ENCODE measurements around the gene HK3. TPM values are rescaled to one million over a fixed set of nuclear protein-coding genes. Genes with fewer than 3 reads are reported as not detected.

Gene HK3
- total and polyA plus RNA-seq, 2 donors from 2014 or later, result 2.0 to 21.2 TPM

- FAIRE-seq, result no peak
- intact Hi-C loops (cut with DNase I), result no loop called here
- Histone ChIP-seq H3K4me3 (ENCODE audit: low read length in 3 of 3) (no peak overlapping the region), H3K36me3 (ENCODE audit: control insufficient read depth in 2 of 3, insufficient read depth in 3 of 3, low read length in 3 of 3) (no peaks in the 10 kb centered on the region), H3K9me3 (ENCODE audit: control insufficient read depth in 2 of 3, insufficient read depth in 1 of 3, low read length in 3 of 3) (no peaks in the 10 kb centered on the region), H3K27ac (ENCODE audit: low read depth in 2 of 2, low read length in 2 of 2) (no peak overlapping the region), H3K9ac (ENCODE audit: low read length in 3 of 3) (no peak overlapping the region), H3K4me1 (ENCODE audit: control insufficient read depth in 2 of 3, insufficient read depth in 2 of 3, low read depth in 1 of 3, low read length in 3 of 3) (no peaks in the 10 kb centered on the region), H3K27me3 (ENCODE audit: control insufficient read depth, insufficient read depth, low read length) (no peaks in the 10 kb centered on the region)
- peak; percentile 93 to 97 (median 96) for DNase-seq
- TF ChIP-seq CTCF (IDR thresholded peaks at IDR 0.05; ENCODE audit: borderline replicate concordance, extremely low read depth, insufficient read depth), result no peak
These were observed 61.4 kb downstream of the HK3 start for GRCh38 chr5:176837707-176838115.

DNA sequence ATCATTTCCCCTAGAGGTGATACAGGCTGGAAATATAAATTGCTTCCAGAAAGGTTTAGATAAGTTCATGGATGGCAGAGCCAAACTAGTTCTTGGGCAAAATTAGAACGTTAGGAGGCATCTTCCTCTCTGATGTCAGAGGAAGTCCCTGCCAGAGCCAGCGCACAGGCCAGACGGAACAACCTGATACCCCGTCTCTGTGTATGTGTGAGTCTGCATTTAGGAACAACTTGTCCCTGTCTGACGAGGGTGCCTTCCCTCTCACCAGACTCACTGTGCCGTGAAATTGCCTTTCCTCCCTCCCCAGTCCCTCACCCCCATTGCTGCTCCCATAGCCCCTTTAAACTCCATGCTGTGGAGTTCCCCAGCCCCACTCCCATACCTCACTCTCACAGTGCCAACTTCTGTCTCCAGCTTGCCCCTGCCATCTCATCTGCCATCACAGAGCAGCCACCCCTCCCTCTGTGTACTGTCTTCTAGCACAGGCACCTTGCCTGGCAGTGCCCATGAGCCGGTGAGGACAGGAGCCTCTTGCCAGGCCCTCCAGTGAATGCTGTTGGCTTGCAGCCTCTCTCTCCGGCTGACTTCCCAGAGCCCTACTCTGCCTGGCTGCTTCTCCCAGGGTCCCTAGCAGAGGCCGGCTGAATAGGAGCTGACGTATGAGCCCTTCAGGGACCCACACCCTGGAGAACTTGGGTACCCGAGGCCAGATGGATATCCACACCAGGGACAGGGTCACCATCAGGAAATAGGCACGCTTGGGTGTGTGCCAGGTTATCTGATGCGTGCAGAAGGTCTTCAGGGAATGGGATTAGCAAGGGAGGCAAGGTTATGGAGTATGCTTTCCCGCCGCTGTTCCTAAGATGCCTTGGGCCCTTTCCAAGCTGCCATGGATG, 62.1 kb downstream of the HK3 start:
- Histone ChIP-seq H3K36me3 (ENCODE audit: control insufficient read depth in 2 of 3, insufficient read depth in 3 of 3, low read length in 3 of 3) (no peaks in the 10 kb centered on the region), H3K4me3 (ENCODE audit: low read length in 3 of 3) (no peak overlapping the region), H3K4me1 (ENCODE audit: control insufficient read depth in 2 of 3, insufficient read depth in 2 of 3, low read depth in 1 of 3, low read length in 3 of 3) (no peaks in the 10 kb centered on the region), H3K9ac (ENCODE audit: low read length in 3 of 3) (no peak overlapping the region), H3K9me3 (ENCODE audit: control insufficient read depth in 2 of 3, insufficient read depth in 1 of 3, low read length in 3 of 3) (no peaks in the 10 kb centered on the region), H3K27ac (ENCODE audit: low read depth in 2 of 2, low read length in 2 of 2) (no peak overlapping the region), H3K27me3 (ENCODE audit: control insufficient read depth, insufficient read depth, low read length) (no peaks in the 10 kb centered on the region)
- no peak for FAIRE-seq
- DNase-seq, result no peak
- TF ChIP-seq CTCF (IDR thresholded peaks at IDR 0.05; ENCODE audit: borderline replicate concordance, extremely low read depth, insufficient read depth), result no peak
- intact Hi-C loops (cut with DNase I), result no loop called here

GRCh38 chr5:176835918-176836317, 63.2 kb downstream of the HK3 start:
- Histone ChIP-seq H3K27me3 (ENCODE audit: control insufficient read depth, insufficient read depth, low read length) (no peaks in the 10 kb centered on the region), H3K36me3 (ENCODE audit: control insufficient read depth in 2 of 3, insufficient read depth in 3 of 3, low read length in 3 of 3) (no peaks in the 10 kb centered on the region), H3K27ac (ENCODE audit: low read depth in 2 of 2, low read length in 2 of 2) (no peak overlapping the region), H3K4me1 (ENCODE audit: control insufficient read depth in 2 of 3, insufficient read depth in 2 of 3, low read depth in 1 of 3, low read length in 3 of 3) (no peaks in the 10 kb centered on the region), H3K9ac (ENCODE audit: low read length in 3 of 3) (no peak overlapping the region), H3K9me3 (ENCODE audit: control insufficient read depth in 2 of 3, insufficient read depth in 1 of 3, low read length in 3 of 3) (no peaks in the 10 kb centered on the region), H3K4me3 (ENCODE audit: low read length in 3 of 3) (no peak overlapping the region)
- intact Hi-C loops (cut with DNase I), result no loop called here
- no peak for TF ChIP-seq CTCF (IDR thresholded peaks at IDR 0.05; ENCODE audit: borderline replicate concordance, extremely low read depth, insufficient read depth)
- FAIRE-seq (no peak), DNase-seq (no peak)

Measured in kidney (tissue), 14 donors.